Measurements from ENCODE around the gene RAMP1.

DNA sequence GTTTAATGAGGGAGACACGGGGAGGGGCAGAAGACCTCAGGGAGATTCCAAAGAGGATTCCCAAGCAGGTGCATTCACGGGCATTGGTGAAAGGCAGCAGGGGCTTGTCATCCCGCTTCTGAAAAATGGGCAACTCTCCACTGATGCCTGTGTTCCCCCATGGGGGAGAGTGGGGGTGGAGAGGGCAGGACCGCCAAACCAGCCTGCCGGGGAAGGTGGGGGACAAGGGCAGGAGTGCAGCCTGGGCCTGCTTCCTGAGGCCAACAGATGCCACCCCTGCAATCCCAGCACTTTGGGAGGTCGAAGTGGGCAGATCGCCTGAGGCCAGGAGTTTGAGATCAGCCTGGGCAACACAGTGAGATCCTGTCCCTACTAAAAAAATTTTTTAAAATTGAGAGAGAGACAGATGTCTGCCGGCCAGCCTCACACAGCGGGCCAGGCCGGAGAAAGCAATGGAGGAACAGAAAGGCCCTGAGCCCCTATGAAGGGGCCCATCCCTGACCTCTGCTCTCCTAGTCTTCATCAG lies 62.6 kb downstream of the RAMP1 start:
- TF ChIP-seq, protein P1, sequence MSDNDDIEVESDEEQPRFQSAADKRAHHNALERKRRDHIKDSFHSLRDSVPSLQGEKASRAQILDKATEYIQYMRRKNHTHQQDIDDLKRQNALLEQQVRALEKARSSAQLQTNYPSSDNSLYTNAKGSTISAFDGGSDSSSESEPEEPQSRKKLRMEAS (IDR thresholded peaks at IDR 0.05): no peak
- TF ChIP-seq YY1 (IDR thresholded peaks at IDR 0.05) (no peak), CTCF (IDR thresholded peaks at IDR 0.05; ENCODE audit: low read depth, low read length, missing input control) (no peak), TAF1 (conservative IDR thresholded peaks at IDR 0.05) (no peak), ATF3 (IDR thresholded peaks at IDR 0.05) (no peak), RXRA (IDR thresholded peaks at IDR 0.05) (no peak), ZBTB33 (IDR thresholded peaks at IDR 0.05) (no peak), JUND (IDR thresholded peaks at IDR 0.05) (no peak), HNF4A (conservative IDR thresholded peaks at IDR 0.05) (no peak), SP1 (IDR thresholded peaks at IDR 0.05) (no peak), GABPA (IDR thresholded peaks at IDR 0.05 in 1 of 2, conservative IDR thresholded peaks at IDR 0.05 in 1 of 2) (no peak), RAD21 (IDR thresholded peaks at IDR 0.05) (no peak), NR2F2 (IDR thresholded peaks at IDR 0.05) (no peak)
- TF ChIP-seq, protein P2, sequence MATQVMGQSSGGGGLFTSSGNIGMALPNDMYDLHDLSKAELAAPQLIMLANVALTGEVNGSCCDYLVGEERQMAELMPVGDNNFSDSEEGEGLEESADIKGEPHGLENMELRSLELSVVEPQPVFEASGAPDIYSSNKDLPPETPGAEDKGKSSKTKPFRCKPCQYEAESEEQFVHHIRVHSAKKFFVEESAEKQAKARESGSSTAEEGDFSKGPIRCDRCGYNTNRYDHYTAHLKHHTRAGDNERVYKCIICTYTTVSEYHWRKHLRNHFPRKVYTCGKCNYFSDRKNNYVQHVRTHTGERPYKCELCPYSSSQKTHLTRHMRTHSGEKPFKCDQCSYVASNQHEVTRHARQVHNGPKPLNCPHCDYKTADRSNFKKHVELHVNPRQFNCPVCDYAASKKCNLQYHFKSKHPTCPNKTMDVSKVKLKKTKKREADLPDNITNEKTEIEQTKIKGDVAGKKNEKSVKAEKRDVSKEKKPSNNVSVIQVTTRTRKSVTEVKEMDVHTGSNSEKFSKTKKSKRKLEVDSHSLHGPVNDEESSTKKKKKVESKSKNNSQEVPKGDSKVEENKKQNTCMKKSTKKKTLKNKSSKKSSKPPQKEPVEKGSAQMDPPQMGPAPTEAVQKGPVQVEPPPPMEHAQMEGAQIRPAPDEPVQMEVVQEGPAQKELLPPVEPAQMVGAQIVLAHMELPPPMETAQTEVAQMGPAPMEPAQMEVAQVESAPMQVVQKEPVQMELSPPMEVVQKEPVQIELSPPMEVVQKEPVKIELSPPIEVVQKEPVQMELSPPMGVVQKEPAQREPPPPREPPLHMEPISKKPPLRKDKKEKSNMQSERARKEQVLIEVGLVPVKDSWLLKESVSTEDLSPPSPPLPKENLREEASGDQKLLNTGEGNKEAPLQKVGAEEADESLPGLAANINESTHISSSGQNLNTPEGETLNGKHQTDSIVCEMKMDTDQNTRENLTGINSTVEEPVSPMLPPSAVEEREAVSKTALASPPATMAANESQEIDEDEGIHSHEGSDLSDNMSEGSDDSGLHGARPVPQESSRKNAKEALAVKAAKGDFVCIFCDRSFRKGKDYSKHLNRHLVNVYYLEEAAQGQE (IDR thresholded peaks at IDR 0.05): no peak

Data from liver (tissue), 3 donors.